Measurements from ENCODE around the gene ZNF354C.

DNA sequence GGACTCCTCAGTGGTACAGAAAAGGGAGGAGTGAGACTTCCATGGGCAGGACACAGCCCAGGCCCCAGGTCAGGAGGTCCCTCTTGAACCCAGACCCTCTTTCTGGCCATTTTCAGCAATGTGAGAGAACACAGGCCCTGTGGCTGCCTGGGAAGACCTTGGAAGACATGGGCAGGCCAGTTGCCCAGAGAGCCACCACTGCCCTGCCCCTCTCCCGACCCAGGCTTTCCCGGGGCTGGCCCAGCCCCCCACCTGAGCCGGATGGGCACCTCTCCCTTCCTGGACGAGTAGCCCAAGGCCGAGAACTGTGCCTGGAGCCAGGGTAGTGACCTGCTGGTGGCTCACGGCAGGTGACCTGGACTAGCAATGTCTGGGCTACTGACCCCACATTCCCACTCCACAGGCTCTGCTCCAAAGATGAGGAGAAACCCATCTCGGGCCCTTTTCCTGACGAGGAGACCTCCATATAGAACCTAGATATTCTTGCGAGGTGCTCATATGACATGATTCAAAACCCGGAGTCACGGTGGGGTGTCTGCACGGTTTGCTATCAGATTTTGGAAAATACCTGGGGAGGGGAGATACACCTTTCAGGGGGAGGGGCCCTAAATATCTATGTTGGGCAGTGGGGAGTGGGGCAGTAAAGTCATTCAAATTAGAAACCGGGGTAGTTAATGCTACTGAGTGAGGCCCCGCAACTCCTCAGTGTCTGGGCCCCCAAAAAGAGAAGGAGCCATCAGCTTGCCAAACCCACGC, 59.4 kb downstream of the ZNF354C start:
- TF ChIP-seq, protein P1, sequence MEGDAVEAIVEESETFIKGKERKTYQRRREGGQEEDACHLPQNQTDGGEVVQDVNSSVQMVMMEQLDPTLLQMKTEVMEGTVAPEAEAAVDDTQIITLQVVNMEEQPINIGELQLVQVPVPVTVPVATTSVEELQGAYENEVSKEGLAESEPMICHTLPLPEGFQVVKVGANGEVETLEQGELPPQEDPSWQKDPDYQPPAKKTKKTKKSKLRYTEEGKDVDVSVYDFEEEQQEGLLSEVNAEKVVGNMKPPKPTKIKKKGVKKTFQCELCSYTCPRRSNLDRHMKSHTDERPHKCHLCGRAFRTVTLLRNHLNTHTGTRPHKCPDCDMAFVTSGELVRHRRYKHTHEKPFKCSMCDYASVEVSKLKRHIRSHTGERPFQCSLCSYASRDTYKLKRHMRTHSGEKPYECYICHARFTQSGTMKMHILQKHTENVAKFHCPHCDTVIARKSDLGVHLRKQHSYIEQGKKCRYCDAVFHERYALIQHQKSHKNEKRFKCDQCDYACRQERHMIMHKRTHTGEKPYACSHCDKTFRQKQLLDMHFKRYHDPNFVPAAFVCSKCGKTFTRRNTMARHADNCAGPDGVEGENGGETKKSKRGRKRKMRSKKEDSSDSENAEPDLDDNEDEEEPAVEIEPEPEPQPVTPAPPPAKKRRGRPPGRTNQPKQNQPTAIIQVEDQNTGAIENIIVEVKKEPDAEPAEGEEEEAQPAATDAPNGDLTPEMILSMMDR (IDR thresholded peaks at IDR 0.05): no peak
- no peak for TF ChIP-seq POLR2A (IDR thresholded peaks at IDR 0.05)

Data from breast epithelium (tissue), 3 donors.